Activated CD8-positive, alpha-beta memory T cell treated with anti-CD3 and anti-CD28 coated beads for 4 hours (primary cell): ENCODE measurements around the gene BAZ1A.

ENCODE experiments used
- DNase-seq, 2 donors: peaks; one replicate each; pipeline ENCODE4 v3.0.0-alpha.2; 2020; ENCODE audit warnings: low read depth in 2 of 2

Gene BAZ1A, protein sequence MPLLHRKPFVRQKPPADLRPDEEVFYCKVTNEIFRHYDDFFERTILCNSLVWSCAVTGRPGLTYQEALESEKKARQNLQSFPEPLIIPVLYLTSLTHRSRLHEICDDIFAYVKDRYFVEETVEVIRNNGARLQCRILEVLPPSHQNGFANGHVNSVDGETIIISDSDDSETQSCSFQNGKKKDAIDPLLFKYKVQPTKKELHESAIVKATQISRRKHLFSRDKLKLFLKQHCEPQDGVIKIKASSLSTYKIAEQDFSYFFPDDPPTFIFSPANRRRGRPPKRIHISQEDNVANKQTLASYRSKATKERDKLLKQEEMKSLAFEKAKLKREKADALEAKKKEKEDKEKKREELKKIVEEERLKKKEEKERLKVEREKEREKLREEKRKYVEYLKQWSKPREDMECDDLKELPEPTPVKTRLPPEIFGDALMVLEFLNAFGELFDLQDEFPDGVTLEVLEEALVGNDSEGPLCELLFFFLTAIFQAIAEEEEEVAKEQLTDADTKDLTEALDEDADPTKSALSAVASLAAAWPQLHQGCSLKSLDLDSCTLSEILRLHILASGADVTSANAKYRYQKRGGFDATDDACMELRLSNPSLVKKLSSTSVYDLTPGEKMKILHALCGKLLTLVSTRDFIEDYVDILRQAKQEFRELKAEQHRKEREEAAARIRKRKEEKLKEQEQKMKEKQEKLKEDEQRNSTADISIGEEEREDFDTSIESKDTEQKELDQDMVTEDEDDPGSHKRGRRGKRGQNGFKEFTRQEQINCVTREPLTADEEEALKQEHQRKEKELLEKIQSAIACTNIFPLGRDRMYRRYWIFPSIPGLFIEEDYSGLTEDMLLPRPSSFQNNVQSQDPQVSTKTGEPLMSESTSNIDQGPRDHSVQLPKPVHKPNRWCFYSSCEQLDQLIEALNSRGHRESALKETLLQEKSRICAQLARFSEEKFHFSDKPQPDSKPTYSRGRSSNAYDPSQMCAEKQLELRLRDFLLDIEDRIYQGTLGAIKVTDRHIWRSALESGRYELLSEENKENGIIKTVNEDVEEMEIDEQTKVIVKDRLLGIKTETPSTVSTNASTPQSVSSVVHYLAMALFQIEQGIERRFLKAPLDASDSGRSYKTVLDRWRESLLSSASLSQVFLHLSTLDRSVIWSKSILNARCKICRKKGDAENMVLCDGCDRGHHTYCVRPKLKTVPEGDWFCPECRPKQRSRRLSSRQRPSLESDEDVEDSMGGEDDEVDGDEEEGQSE (N-terminal part only)

DNA sequence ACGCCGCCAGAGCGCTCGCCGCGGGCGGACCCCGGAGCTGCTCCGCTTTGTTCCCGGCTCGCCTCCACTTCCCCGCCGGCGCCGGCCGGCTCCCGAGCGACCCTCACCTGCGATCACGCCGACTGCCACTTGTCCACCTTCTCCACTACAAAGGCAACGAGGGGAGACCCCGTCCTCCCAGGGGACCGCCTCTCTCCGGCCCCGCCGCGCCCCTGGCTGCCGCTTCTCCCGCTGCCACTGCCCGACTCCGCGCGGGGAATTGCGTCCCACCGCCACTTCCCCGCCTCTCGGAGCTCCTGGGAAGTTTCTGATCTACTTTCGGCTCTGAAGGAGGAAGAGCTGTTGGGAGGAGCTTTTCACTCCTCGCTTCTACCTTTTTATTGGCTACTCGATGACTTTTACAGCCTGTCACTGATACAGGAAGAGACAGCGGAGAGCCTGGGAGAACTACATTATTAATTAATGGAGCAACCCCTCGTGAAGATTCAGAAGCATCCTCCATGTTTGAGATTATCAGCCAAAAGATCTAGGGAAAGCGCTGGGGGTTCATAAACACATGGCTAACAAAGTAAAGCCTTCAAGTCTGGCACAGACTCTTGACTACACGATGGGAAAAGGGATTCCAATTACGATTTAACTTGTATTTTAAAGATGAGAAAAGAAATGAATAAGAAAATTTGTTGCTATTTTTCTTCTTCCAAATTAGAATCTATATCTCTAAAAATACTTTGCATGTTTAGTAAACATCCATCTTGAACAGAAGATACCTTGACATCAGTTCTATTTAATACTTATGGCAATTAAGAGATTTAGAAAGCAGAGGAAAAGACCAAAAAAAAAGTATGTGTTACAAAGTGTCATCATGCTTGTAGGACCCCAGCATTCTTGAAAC, at the start of gene BAZ1A:
BAZ1A (minus strand) TSS at position 330 of the 892 bp plus-strand sequence. CDS start 756 bp downstream, outside the sequence.
- DNase-seq: peak in 1 of 2 donors; percentile 4

DNA sequence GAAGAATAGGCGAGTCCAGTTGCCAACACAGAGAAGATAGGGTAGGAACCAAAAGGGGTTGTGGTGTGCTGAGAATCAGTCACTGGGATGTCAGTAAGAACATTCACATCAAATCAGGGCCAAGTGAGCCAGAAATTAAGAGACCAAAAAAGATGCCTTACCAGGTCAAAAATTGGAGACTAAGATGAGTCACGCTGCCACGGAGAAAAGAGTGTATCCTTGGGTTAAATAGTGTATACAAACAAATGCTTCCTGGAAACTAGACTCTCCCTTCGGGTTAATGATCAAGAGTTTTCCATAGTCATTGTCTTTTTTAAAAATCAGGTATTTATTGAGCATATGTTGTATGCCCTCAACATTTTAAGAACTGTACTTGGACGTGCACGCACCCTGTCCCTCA, 45.2 kb upstream of the BAZ1A start:
- no peak for DNase-seq

DNA sequence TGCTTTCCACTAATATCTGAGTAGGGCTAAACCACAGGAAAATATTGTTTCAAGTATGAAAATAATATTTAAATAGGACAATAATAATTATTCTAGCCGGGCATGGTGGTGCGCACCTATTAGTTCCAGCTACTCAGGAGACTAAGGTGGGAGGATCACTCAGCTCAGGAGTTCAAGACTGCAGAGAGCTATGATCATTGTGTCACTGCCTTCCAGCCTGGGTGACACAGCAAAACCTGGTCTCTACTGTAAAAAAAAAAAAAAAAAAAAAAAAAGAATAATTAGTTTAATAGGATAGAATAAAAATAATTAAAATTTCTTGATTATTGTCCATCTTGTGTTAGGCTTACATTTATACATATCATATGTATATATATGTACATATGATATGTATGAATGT, 38.5 kb upstream of the BAZ1A start:
- DNase-seq: no peak

DNA sequence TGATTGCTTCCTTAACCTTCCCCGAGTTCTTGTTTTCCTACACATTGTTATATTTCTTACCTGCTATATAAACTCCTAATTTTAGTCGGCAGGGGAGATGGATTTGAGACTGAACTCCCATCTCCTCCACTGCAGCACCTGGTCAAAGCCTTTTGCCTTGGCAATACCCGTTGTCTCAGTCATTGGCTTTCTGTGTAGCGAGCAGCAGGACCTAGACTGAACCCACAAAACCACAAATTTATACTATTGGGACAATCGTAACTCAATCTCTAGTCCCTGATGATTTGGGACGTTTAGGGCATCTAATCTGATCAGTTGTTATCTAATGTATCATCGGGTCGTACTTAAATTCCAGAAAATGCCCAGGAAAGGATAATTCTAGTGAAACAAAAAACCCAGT, 37.8 kb upstream of the BAZ1A start:
- no peak for DNase-seq

DNA sequence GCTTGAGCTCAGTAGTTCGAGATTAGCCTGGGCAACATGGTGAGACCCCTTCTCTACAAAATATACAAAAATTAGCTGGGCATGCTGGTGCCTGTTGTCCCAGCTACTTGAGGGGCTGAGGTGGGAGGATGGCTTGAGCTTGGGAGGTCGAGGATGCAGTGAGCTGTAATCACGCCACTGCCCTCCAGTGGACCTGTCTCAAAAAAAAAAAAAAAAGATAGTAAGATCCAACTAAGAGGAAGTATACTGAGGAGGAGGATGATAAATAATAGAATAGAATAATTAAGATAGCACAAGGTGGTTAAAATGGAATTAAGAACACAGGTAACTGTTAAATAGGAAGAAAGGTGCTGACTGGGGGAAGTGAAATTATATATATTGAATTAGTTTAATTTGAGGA, 37.0 kb upstream of the BAZ1A start:
- no peak for DNase-seq

DNA sequence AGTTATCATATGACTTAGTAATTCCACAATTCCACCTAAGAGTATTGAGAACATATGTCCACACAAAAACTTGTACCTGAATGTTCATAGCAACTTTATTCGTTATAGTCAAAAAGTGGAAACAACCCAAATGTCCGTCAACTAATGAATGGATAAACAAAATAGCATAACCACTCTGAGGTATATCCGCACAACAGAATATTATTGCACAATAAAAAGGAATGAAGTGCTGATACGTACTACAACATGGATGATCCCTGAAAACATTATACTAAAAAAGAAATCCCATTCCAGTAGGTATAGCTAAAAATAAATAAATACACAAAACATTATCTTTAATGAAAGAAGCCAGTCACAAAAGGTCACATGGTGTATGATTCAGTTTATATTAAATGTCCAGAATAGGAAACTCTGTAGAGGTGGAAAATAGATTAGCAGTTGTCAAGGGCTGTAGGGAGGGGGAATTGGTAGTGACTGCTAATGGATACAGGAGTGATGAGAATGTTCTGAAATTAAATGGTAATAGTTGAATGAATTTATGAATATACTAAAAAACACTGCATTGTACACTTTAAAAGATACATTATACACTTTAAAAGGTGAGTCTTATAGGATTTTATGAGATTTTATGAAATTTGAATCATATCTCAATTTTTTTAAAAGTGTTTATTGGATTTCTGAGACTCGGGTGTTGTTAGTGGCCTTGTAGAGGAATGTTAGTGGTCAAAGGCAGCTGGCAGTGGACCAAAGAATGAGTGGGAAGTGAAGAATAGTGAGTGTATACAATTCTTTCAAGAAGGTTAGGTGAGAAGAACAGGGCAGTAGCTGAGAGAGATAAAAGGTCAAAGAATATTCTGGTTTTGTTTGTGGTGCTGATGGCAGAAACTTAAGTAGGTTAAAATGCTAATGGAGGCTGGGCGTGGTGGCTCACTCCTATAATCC, 36.3 kb upstream of the BAZ1A start:
- DNase-seq: no peak

DNA sequence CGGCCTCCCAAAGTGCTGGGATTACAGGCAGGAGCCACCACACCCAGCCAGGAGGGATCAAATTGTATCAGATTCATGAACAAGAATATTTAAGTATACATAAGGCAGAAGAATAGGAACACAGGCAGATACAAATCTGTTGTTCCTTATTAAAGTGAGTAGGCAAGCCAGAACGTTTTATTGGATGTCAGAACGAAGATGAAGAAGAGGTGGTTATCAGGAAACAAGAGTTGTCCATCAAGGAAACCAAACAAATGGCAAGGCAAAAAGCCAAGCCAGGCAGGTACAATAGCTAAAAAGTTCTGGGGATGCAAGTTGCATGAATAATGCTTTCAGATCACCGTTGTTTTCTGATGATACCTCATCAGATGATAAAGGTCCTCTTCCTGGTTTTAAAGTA, 31.1 kb upstream of the BAZ1A start:
- DNase-seq: no peak

DNA sequence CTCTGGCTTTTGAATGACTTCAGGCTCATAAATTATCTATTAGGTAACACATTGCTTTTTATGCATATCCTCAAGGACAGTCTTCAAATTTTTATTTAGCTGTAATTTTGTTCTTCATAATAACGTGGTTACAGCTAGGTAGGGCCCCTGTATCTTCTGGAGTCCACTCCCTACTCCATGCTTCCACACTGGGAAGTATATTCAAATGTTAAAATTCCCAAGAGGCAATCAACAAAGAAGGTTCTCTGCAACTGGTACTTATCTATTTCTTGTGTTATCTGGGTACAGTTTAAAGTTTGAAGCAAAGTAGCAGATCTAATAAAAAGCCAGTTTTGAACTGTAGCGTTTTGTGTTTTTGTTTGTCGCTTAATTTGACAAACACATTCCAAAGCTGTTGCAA, 20.1 kb upstream of the BAZ1A start:
- no peak for DNase-seq

DNA sequence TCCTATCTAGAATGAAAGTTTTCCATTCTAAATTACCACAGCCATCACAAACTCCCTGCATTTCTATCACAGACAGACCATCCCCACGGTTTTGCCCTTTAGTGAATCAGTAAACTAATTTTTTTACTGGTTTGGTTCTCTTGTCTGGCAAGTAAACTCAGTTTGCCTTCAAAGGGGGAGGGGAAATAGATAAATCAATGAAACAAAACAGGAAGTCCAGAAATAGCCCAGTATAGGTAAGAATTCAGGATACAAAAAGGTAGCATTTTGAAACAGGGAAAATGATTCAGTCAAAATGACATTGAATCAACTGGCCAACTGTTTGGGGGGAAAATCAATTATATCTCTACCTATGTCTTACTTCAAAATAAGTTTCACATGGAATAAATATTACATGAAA, 15.8 kb upstream of the BAZ1A start:
- no peak for DNase-seq

DNA sequence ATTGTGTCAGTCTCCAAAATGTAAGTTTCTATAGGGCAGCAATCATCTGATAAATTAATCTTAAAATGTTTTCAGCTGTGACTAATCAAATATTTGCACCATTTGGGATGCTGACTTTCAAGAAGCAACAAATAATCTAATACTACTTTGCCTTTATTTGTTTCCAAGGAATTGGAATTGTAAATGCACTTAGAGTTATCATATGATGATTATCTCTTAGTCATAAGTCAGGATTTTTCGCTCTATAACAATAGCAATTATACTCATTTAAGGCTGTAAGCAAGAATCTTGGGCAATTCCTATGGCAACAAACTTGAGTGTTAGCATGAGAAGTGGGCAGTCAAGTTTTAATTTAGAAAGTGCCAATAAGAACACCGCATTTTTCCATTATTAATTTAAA, 13.0 kb upstream of the BAZ1A start:
- DNase-seq: no peak

DNA sequence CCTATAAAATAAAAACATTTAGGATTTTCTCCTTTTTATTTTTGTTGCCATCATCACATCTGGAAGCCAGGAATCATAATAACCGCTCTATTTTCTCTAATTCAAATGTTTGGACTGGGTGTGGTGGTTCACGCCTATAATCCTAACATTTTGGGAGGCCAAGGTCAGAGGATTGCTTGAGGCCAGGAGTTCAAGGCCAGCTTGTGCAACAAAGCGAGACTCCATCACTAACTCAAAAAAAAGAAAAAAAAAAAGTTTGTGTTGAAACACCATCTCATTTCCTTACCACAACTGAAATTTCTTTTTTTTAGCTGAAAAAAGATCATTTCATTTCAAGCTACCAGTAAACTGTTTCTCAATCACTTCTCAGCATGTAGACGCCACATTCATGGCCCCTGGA, 8.8 kb upstream of the BAZ1A start:
- DNase-seq: no peak

DNA sequence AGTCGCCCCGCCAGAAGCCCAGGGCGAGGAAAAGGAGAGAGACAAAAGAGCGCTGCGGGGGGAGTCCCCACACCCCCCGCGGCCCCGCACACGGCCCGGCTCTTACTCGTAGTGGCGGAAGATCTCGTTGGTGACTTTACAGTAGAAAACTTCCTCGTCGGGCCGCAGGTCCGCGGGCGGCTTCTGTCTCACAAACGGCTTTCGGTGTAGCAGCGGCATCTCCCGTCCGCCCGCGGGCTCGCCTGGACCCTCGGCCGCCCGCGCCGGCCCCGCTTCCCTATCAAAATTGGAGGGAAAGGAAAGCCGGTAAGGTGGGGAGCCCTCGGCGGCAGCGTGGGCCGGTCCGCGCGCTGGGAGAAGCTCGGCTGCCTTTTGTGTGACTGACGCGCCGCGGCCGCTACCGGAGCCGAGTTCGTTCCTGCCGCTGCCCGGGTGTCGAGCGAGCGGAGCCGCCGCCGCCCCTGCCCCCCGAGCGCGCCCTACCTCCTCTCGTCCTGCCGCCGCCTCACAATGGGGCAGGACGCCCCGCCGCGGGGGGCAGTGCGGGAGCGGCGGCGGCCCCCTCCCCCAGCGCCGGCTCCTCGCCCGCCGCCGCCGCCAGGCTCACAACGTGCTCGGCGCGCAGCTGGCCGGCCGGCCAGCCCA, 652 bp downstream of the BAZ1A start:
- DNase-seq: peak; percentile 7 to 25

DNA sequence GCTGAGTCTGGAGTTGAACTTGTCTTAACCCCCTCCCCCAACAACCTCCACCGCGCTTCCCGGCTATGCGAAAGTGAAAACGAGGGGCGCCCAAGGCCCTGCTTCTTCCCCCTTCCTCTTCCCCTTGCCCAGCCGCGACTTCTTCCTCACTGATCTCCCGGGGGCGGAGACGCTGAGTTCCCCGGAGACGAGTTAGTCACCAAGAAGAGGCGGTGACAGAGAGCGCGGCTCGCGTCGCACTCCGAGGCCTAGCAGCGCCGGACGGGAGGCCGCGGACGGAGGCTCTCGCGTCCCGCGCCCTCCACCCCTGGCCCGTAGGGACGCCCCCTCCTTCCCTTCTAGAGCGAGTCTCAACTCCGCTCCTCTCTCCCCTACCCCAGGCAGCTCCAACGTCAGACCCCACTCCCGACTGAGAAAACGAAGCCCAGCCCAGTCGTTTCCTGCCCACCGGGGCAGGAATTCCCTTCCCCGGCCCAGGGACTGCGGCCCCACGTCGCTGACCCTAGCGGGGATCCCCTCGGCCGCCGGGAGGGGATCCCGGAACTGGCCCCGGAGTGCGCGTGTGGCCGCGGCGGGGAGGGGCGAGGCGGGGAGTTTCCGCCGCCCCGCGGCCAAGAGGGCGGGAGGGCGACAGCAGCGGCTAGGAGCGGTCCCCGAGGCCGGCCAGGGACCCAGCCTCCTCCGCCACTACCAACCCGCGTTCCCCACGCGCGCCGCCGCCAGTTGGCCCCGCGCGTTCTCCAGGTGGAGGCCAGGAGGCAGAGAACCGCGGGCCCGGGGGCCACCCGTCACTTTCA, 1.4 kb downstream of the BAZ1A start:
- peak; percentile 68 to 82 for DNase-seq

DNA sequence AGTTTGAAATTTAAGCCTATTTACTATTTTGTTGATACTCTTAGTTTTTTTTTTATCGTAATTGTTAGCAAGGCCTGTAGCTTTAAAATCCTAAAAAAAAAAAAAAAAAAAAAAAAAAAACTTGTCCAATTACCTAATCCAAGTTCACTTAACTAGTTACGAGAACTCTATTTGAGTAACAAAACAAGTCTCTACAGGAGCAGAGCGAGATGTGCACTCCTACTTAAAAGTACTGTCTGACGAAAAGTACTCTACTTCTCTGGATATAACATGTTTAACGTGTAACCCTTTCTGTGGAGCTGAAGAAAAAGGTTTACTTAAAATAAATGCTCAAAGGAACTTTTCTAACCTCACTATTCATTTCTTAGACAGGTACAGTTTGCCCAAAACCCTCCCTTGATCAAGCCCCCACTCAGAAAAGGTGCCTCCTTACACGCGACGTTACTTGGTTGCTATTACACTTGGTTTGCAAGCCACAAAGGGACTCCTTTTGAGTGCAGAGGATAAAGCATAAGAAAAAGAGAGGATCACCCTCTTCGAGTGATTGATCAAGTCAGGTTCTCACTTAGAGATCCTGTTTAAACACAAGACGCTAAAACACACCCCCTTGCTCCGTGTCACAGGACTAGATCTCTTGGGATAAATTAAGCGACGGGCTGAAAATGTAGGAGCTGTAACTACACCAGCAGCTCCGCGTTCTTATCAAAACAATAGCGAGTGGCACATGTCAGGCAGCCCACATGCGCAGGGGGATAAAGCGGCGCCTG, 2.2 kb downstream of the BAZ1A start:
- no peak for DNase-seq

DNA sequence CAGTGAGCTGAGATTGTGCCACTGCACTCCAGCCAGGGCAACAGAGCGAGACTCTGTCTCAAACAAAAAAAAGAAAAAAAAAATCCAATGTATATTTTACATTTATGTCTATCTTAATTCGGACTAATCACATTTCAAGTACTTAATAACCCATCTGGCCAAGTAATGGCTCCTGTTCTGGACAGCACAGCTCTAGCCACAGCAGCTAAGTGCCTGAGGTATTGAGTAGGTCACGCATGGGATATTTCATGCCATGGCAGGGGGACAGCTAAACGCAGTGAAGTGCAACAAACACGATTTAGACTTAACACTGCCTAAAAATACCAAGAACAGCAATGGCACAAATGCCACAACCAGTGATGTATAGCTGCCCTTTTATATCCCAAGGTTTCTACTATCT, 8.0 kb downstream of the BAZ1A start:
- no peak for DNase-seq

DNA sequence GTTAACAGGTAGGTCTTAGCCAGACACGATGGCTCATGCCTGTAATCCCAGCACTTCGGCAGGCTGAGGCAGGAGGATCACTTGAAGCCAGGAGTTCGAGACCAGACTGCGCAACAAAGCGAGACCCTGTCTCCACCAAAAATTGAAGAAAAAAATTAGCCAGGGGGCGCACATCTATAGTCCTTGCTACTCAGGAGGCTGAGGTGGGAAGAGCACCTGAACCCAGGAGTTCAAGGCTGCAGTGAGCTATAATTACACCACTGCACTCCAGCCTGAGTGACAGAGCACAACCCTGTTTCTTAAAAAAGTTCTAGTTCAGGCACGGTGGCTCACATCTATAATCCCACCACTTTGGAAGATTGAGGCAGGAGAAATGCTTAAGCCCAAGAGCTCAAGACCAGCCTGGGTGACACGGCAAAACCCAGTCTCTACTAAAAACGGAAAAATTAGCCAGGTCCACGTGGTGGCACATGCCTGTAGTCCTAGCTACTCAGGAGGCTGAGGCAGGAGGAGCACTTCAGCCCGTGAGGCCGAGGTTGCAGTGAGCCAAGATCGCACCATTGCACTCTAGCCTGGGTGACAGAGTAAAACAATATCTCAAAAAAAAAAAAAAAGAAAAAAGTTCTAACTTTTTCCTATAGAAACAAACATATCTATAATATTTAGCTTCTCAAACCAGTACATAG, 9.1 kb downstream of the BAZ1A start:
- DNase-seq: no peak

DNA sequence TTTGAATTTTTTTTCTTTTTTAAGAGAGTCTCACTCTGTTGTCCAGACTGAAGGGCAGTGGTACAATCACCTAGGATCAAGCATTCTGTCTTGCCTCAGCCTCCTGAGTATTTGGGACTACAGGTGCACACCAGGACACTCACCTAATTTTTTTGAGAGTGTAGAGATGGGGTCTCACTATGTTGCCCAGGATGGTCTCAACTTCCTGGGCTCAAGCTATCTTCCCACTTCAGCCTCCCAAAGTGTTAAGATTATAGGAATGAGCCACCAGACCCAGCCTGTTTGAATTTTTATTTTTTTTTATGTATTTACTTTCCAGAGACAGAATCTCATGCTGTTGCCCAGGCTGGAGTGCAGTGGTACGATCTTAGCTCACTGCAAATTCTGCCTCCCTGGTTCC, 11.3 kb downstream of the BAZ1A start:
- no peak for DNase-seq
